ENCODE results near the gene MSLN.

MSLN gene

DNA sequence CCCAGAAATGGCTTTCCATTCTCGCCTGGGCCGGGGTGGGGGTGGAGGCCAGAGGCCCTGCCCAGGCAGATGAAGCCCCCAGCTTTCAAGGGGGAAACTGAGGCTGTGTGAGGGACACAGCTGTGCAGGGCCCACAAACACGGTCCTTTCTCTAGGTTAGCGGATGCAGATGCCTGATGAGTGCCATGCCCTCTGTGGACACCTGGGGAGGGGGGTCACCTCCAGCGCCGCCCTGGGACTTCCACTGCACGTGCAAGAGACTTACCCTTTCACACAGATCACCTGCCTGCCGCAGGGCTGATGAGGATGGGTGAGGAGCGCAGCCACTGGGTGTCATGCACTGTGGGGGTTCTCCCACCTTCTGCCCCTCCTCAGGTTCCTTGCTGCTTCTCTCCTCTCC is 42.1 kb upstream of the MSLN start:
- in situ Hi-C loops (cut with HindIII; ENCODE audit: low pct_unique_long_range_greater_than_20kb, low sequenced_read_pairs), result loop anchor here (25.0 kb wide), 1 partner anchor 269 kb away; the partner anchor contains the start of gene SOX8
- no peak for DNase-seq (ENCODE audit: low read depth in 1 of 2, low spot score in 1 of 2)

DNA sequence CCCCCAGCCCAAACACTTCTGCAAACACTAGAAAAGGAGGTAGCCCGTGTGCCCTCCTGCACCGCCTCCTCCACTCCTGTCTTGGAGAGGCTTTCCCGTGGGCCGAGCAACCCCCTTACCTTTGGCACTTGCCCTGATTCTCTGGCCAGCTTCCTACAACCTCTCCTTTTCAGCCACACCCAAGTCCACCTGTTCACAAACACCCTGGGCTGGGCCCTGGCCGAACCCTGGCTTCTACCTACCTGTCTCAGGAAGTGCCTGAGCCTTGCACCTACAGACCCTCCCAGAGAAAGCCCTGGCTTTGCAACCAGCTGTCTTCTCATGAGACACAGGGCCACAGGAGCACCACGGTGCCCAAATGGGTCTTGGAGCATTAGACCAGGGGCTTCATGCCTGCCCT is 41.6 kb upstream of the MSLN start:
- TF ChIP-seq JUND (IDR thresholded peaks at IDR 0.05; ENCODE audit: low read depth), result no peak
- no peak for DNase-seq (ENCODE audit: low read depth in 1 of 2, low spot score in 1 of 2)
- in situ Hi-C loops (cut with HindIII; ENCODE audit: low pct_unique_long_range_greater_than_20kb, low sequenced_read_pairs), result loop anchor here (25.0 kb wide), 1 partner anchor 268 kb away; the partner anchor contains the start of gene SOX8

More for the DNA sequence above, 42.1 kb upstream of the MSLN start:
- no peak for TF ChIP-seq JUND (IDR thresholded peaks at IDR 0.05; ENCODE audit: low read depth)

GRCh38 chr16:719815-720446 is 40.6 kb upstream of the MSLN start:
- in situ Hi-C loops (cut with HindIII; ENCODE audit: low pct_unique_long_range_greater_than_20kb, low sequenced_read_pairs), result loop anchor here (25.0 kb wide), 1 partner anchor 267 kb away; the partner anchor contains the start of gene SOX8
- peak; percentile 74 for DNase-seq (ENCODE audit: low read depth in 1 of 2, low spot score in 1 of 2)
- no peak for TF ChIP-seq JUND (IDR thresholded peaks at IDR 0.05; ENCODE audit: low read depth)

GRCh38 chr16:720447-720989 is 40.0 kb upstream of the MSLN start:
- no peak for TF ChIP-seq JUND (IDR thresholded peaks at IDR 0.05; ENCODE audit: low read depth)
- peak; percentile 53 to 77 for DNase-seq (ENCODE audit: low read depth in 1 of 2, low spot score in 1 of 2)
- in situ Hi-C loops (cut with HindIII; ENCODE audit: low pct_unique_long_range_greater_than_20kb, low sequenced_read_pairs), result loop anchor here (25.0 kb wide), 1 partner anchor 267 kb away; the partner anchor contains the start of gene SOX8

- no peak for TF ChIP-seq JUND (IDR thresholded peaks at IDR 0.05; ENCODE audit: low read depth)
- in situ Hi-C loops (cut with HindIII; ENCODE audit: low pct_unique_long_range_greater_than_20kb, low sequenced_read_pairs), result loop anchor here (25.0 kb wide), 1 partner anchor 266 kb away; the partner anchor contains the start of gene SOX8
- peak; percentile 95 to 97 for DNase-seq (ENCODE audit: low read depth in 1 of 2, low spot score in 1 of 2)
These were observed 39.4 kb upstream of the MSLN start, which contains the start of gene ANTKMT for GRCh38 chr16:720990-721764. Gene ANTKMT, plus strand, starts transcription at chr16:721146. Its CDS starts 129 bp downstream, at chr16:721275.

- no peak for DNase-seq (ENCODE audit: low read depth in 1 of 2, low spot score in 1 of 2)
- in situ Hi-C loops (cut with HindIII; ENCODE audit: low pct_unique_long_range_greater_than_20kb, low sequenced_read_pairs), result loop anchor here (25.0 kb wide), 1 partner anchor 265 kb away; the partner anchor contains the start of gene SOX8
- no peak for TF ChIP-seq JUND (IDR thresholded peaks at IDR 0.05; ENCODE audit: low read depth)
These were observed 38.6 kb upstream of the MSLN start for GRCh38 chr16:721765-722540.

DNA sequence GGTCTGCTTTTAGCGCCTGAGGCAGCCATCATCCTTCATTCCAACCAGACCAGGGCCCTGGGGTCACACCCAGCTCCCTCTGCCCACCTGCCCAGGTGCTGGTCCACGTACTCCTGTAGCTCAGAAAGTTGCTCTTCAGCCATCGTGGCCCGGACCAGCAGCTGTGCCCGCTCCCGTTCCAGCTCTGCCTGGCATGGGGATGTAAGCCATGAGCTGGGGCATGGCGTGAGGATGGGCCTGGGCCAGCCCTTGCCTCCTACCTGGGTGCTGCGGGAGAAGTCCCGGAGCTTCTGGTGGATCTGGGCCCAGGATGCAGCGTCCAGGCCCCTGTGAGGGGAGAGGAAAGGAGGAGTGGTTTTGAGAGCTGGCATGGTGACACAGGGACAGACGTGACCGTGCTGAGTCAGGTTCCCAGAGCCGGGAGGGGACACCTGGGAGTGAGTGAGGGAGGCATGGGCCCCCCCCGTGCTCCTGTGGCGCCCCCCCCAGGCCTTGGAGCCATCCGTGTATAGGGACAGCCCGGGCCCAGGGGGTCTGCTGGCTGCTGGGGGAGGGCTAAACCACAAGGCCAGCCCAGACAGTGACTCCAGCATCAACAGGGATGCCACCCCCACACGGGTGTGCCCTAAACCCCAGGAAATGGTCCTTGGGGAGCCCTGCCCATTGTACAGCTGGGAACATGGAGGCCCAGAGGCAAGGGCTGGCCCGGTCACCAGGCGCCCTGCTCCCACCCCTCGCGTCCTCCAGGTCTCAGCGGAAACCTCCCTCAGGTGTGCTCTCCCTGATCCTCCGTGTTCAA is 37.5 kb upstream of the MSLN start:
- no peak for DNase-seq (ENCODE audit: low read depth in 1 of 2, low spot score in 1 of 2)
- in situ Hi-C loops (cut with HindIII; ENCODE audit: low pct_unique_long_range_greater_than_20kb, low sequenced_read_pairs), result loop anchor here (25.0 kb wide), 1 partner anchor 264 kb away; the partner anchor contains the start of gene SOX8
- no peak for TF ChIP-seq JUND (IDR thresholded peaks at IDR 0.05; ENCODE audit: low read depth)

DNA sequence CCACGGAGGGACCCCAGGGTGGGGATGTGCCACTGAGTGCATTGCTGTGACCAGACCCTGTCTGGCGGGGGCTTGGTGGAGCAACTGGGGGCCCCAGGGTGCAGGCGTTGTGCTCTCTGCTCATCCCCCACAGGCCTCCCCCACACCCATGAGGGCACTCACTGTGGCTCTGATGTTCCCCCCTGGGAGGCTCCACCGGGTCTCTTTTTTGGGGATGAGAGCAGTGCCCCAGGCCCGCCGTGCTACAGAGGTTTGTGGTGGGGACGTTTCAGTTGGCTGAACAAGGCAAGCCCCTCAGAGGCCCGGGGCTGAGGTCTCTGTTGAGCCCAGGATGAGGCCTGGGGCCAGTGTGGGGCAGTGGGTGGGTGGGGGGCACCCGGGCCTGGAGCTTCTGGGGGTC is 36.8 kb upstream of the MSLN start:
- in situ Hi-C loops (cut with HindIII; ENCODE audit: low pct_unique_long_range_greater_than_20kb, low sequenced_read_pairs), result loop anchor here (25.0 kb wide), 1 partner anchor 264 kb away; the partner anchor contains the start of gene SOX8
- no peak for TF ChIP-seq JUND (IDR thresholded peaks at IDR 0.05; ENCODE audit: low read depth)
- no peak for DNase-seq (ENCODE audit: low read depth in 1 of 2, low spot score in 1 of 2)

- TF ChIP-seq JUND (IDR thresholded peaks at IDR 0.05; ENCODE audit: low read depth), result no peak
- in situ Hi-C loops (cut with HindIII; ENCODE audit: low pct_unique_long_range_greater_than_20kb, low sequenced_read_pairs), result loop anchor here (25.0 kb wide), 1 partner anchor 263 kb away; the partner anchor contains the start of gene SOX8
- no peak for DNase-seq (ENCODE audit: low read depth in 1 of 2, low spot score in 1 of 2)
These were observed 36.1 kb upstream of the MSLN start for GRCh38 chr16:724188-725040.

DNA sequence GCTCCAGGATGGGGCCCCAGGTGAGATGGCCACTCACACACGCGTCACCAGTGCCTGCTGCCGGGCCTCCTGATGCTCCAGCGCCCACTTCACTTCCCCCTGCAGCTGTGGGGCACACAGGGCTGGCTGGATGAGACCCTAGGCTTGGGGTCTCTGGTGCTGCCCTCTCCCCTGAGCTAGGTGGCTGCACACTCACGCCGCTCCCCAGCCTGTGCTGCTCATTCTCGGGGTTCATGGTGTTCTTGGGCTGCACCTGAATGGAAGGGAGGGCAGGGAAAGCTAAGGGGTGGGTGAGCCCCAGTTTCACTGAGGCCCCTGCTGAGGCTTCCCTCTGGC is 35.5 kb upstream of the MSLN start:
- TF ChIP-seq JUND (IDR thresholded peaks at IDR 0.05; ENCODE audit: low read depth), result no peak

More for the DNA sequence above, 35.5 kb upstream of the MSLN start:
- DNase-seq (ENCODE audit: low read depth in 1 of 2, low spot score in 1 of 2), result no peak
- in situ Hi-C loops (cut with HindIII; ENCODE audit: low pct_unique_long_range_greater_than_20kb, low sequenced_read_pairs), result no loop called here
